Ishikawa (cell line): ENCODE results near the gene CACFD1.

Experiments used
- CEBPB ChIP-seq: IDR thresholded peaks from 2 replicates; pipeline ENCODE4 v1.6.1; 2012
- CREB1 ChIP-seq: IDR thresholded peaks from 2 replicates; pipeline ENCODE4 v1.6.1; 2012; ENCODE audit warnings: low read depth
- EGR1 ChIP-seq: IDR thresholded peaks from 2 replicates; pipeline ENCODE4 v1.6.1; 2012
- EP300 ChIP-seq: IDR thresholded peaks from 2 replicates; pipeline ENCODE4 v1.6.1; 2012; ENCODE audit warnings: borderline replicate concordance
- FOXM1 ChIP-seq: IDR thresholded peaks from 2 replicates; pipeline ENCODE4 v1.6.1; 2012; ENCODE audit warnings: low read depth, borderline replicate concordance
- NFIC ChIP-seq: IDR thresholded peaks from 2 replicates; pipeline ENCODE4 v1.6.1; 2012
- RAD21 ChIP-seq: IDR thresholded peaks from 2 replicates; pipeline ENCODE4 v1.6.1; 2012; ENCODE audit warnings: low read depth
- TAF1 ChIP-seq: IDR thresholded peaks from 2 replicates; pipeline ENCODE4 v1.6.1; 2012; ENCODE audit warnings: low read depth, mild to moderate bottlenecking
- TCF12 ChIP-seq: IDR thresholded peaks from 2 replicates; pipeline ENCODE4 v1.6.1; 2012; ENCODE audit warnings: low read depth
- TEAD4 ChIP-seq: IDR thresholded peaks from 2 replicates; pipeline ENCODE4 v1.6.1; 2012
- USF1 ChIP-seq: IDR thresholded peaks from 2 replicates; pipeline ENCODE4 v1.6.1; 2012
- YY1 ChIP-seq: IDR thresholded peaks from 2 replicates; pipeline ENCODE4 v1.6.1; 2012; ENCODE audit warnings: low read depth
- ZBTB7A ChIP-seq: IDR thresholded peaks from 2 replicates; pipeline ENCODE4 v1.6.1; 2012; ENCODE audit warnings: low read depth
- TF ChIP-seq, protein P1 (sequence below): IDR thresholded peaks from 2 replicates; pipeline ENCODE4 v1.6.1; 2012
- TF ChIP-seq, protein P2 (sequence below): IDR thresholded peaks from 2 replicates; pipeline ENCODE4 v1.6.1; 2012; ENCODE audit warnings: low read depth, mild to moderate bottlenecking

The CACFD1 gene

DNA sequence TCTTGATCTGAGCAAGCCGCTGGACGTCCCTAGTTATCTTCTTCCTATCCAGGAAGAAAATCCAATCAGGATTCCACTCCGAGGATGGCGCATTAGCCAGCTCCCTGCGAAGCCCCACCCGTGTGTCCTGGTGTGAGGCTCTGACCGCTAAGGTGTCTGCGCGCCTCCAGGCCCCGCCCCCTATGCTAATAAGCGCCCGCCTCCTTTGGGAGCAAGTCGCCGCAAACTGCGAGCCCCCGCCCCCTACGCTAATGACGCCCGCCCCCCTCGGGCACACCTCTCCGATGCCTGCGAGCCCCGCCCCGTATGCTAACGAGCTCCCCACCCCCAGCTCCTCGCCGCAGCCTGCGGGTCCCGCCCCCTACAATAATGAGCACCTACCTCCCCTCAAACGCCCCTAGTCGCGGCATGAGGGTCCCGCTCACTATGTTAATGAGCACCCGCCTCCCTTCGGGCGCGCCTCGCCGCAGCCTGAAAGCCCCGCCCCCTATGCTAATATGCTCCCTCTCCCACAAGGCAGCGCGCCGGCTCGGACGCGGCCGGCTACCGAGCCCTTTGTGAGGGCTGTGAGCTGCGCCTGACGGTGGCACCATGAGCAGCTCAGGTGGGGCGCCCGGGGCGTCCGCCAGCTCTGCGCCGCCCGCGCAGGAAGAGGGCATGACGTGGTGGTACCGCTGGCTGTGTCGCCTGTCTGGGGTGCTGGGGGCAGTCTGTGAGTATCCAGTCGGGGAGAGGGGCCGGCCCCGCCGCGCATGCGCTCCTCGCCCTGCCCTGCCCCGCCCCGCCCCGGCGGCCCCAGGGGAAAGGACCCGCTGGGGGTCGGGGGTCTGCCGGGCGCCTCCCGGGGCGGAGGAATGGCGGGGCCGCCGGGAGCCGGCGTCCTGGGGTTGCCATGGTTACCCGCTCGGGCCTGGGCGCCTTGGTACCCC lies at the start of gene CACFD1:
Gene CACFD1 (plus strand): TSS at position 503 of the 929 bp plus-strand sequence. CDS start 89 bp downstream, at position 592.
- TF ChIP-seq, protein P1, sequence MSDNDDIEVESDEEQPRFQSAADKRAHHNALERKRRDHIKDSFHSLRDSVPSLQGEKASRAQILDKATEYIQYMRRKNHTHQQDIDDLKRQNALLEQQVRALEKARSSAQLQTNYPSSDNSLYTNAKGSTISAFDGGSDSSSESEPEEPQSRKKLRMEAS = peak; percentile 24
- TF ChIP-seq EP300 = 0 out of 2 replicates have a peak, but pooled peaks have one; percentile 15
- TF ChIP-seq YY1 = no peak
- TF ChIP-seq ZBTB7A = peak; percentile 95
- 0 out of 2 replicates have a peak, but pooled peaks have one; percentile 8 for TF ChIP-seq USF1
- TF ChIP-seq EGR1 = no peak
- TF ChIP-seq CREB1 = no peak

DNA sequence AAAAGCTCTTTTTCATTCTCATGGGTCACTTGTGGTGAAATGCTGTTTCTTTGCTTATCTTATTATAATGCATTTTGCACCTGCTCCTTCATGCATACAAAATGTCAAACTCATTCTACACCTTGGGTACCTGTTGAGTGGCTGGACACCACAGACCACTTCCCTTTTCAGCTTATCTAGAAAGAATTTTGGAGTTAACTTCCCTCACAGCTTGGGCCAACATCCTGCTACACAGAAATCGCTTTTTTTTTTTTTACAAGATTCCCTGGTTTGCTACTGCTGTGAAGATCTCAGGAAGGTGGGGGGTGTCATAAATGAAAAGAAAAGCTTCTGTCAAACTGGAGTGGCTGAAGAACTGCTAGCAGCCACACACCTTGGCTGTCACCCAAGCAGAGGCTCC lies 44.6 kb upstream of the CACFD1 start:
- TF ChIP-seq CREB1 = no peak
- TF ChIP-seq EGR1 = no peak
- no peak for TF ChIP-seq TAF1
- TF ChIP-seq USF1 = no peak
- no peak for TF ChIP-seq TEAD4
- TF ChIP-seq EP300 = no peak
- no peak for TF ChIP-seq TCF12

DNA sequence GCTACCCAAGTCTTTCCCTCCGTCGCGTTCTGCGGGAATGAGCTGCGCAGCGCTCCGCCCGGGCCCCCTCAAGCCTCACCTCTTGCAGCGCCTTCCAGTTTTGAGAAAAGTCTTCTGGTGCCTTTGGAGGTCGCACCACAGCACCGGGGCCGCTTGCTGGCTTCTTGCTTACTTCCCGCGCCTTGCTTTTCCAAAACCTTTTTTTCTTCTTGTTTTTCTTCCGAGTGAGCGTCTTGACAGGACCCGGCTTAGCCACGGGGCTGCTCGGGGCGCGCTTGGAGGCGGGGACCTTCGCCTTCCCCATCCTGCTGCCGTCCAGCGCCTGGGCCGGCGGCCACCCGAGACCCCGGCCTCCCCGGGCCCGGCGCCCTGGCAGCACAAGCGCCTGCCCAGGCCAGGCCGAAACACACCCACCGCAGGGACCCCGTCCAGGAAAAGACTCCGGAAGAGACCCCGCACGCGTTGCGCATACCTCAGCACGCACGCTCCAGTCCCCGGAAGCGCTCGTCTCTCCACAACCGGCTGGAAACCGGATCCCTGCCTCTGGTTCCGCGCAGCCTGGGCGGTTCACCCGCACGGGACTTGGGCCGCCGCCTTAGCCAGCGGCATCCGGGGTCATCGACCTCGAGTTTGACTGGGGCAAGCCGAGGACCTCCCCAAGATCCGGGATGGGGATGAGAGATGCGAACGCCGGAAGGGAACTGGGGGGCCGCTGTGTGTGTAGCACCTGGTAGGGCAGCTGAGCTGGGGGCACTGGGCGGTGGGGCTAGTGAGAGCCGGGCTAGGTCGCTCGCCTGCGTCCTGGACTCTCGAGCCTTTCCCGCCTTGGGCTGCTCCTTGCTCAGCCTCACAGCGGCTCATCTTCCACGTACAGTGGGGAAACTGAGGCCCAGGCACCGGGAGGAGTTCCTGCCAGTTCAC lies 42.0 kb upstream of the CACFD1 start, which contains the start of gene REXO4:
Gene REXO4 (minus strand): TSS at position 470 of the 921 bp plus-strand sequence. CDS start 166 bp downstream, at position 304.
- no peak for TF ChIP-seq RAD21
- TF ChIP-seq TAF1 = peak; percentile 95
- peak; percentile 51; the same call in 1 of the 2 replicates for TF ChIP-seq YY1
- no peak for TF ChIP-seq NFIC
- TF ChIP-seq CREB1 = 0 out of 2 replicates have a peak, but pooled peaks have one; percentile 38
- peak; percentile 52; the same call in 1 of the 2 replicates for TF ChIP-seq EP300
- no peak for TF ChIP-seq CEBPB
- TF ChIP-seq, protein P2, sequence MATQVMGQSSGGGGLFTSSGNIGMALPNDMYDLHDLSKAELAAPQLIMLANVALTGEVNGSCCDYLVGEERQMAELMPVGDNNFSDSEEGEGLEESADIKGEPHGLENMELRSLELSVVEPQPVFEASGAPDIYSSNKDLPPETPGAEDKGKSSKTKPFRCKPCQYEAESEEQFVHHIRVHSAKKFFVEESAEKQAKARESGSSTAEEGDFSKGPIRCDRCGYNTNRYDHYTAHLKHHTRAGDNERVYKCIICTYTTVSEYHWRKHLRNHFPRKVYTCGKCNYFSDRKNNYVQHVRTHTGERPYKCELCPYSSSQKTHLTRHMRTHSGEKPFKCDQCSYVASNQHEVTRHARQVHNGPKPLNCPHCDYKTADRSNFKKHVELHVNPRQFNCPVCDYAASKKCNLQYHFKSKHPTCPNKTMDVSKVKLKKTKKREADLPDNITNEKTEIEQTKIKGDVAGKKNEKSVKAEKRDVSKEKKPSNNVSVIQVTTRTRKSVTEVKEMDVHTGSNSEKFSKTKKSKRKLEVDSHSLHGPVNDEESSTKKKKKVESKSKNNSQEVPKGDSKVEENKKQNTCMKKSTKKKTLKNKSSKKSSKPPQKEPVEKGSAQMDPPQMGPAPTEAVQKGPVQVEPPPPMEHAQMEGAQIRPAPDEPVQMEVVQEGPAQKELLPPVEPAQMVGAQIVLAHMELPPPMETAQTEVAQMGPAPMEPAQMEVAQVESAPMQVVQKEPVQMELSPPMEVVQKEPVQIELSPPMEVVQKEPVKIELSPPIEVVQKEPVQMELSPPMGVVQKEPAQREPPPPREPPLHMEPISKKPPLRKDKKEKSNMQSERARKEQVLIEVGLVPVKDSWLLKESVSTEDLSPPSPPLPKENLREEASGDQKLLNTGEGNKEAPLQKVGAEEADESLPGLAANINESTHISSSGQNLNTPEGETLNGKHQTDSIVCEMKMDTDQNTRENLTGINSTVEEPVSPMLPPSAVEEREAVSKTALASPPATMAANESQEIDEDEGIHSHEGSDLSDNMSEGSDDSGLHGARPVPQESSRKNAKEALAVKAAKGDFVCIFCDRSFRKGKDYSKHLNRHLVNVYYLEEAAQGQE = no peak
- no peak; the same call in 1 of the 2 replicates for TF ChIP-seq FOXM1
- no peak for TF ChIP-seq ZBTB7A
- TF ChIP-seq TEAD4 = 0 out of 2 replicates have a peak, but pooled peaks have one; percentile 12
- TF ChIP-seq, protein P1 = peak; percentile 91
- peak; percentile 57; the same call in 1 of the 2 replicates for TF ChIP-seq TCF12
- peak; percentile 50 for TF ChIP-seq USF1
- no peak for TF ChIP-seq EGR1

DNA sequence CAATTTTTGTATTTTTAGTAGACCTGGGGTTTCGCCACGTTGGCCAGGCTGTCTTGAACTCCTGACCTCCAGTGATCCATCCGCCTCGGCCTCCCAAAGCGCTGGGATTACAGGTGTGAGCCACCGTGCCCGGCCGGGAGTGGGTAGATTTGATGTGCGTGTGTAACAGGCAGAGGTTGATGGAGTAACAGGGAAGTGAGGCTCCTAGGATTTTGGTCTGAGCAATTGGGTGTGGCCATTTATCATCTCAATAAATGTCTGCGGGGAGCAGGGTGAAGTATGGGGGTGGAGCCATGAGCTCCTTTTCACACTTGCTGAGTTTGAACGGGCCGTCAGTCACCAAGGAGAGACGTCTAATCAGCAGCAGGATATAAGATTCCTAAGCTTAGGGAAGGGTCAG lies 40.8 kb upstream of the CACFD1 start:
- no peak for TF ChIP-seq YY1
- no peak for TF ChIP-seq ZBTB7A

GRCh38 chr9:133420392-133420827 lies 39.4 kb upstream of the CACFD1 start:
- TF ChIP-seq TEAD4 (no peak), TAF1 (no peak), ZBTB7A (no peak), NFIC (no peak), CEBPB (no peak), CREB1 (no peak), USF1 (no peak), YY1 (no peak), EP300 (no peak), EGR1 (no peak)
- TF ChIP-seq, protein P2 = no peak
- TF ChIP-seq, protein P1 = no peak
